Osteocyte (in vitro differentiated cells): ENCODE data around the gene PAX2. TPM values are rescaled to one million over a fixed set of nuclear protein-coding genes. Genes with fewer than 3 reads are reported as not detected.

Experiments used
- DNase-seq: peaks from one replicate; pipeline ENCODE4 v3.0.0; 2021; ENCODE audit warnings: mixed read lengths; ENCODE audit not compliant: unreplicated experiment; ENCODE audit errors: extremely low spot score
- H3K27ac Mint-ChIP-seq: one replicate; pipeline ENCODE4 v1.8.0; 2021; ENCODE audit warnings: mild to moderate bottlenecking, mixed read lengths; ENCODE audit not compliant: unreplicated experiment
- H3K27me3 Mint-ChIP-seq: one replicate; pipeline ENCODE4 v1.8.0; 2021; ENCODE audit warnings: mixed read lengths; ENCODE audit not compliant: unreplicated experiment
- H3K36me3 Mint-ChIP-seq: one replicate; pipeline ENCODE4 v1.8.0; 2021; ENCODE audit warnings: mixed read lengths; ENCODE audit not compliant: unreplicated experiment
- H3K4me1 Mint-ChIP-seq: one replicate; pipeline ENCODE4 v1.8.0; 2021; ENCODE audit warnings: mixed read lengths; ENCODE audit not compliant: unreplicated experiment
- H3K4me3 Mint-ChIP-seq: one replicate; pipeline ENCODE4 v1.8.0; 2021; ENCODE audit warnings: mild to moderate bottlenecking, moderate library complexity, mixed read lengths; ENCODE audit not compliant: unreplicated experiment
- H3K9me3 Mint-ChIP-seq: one replicate; pipeline ENCODE4 v1.8.0; 2021; ENCODE audit warnings: mixed read lengths; ENCODE audit not compliant: unreplicated experiment
- total RNA-seq: library from RNA; stranded (reverse); gene quantifications from 2 replicates; pipeline ENCODE4 v1.2.1, GENCODE V29; 2021
- TF ChIP-seq, protein P1 (sequence below): fragments of 200-600 bp; sonication (generic); IDR thresholded peaks from 2 replicates; pipeline ENCODE4 v1.5.0; 2021; ENCODE audit warnings: antibody characterized with exemption, mild to moderate bottlenecking, moderate library complexity

The PAX2 gene
- total RNA-seq, 1 donor from 2014 or later = 0.30 TPM

GRCh38 chr10:100825325-100825875 lies 80.0 kb downstream of the PAX2 start:
- Mint-ChIP-seq H3K4me3 (no peak overlapping the region), H3K36me3 (no peaks in the 10 kb centered on the region), H3K4me1 (peaks cover 20% of the 10 kb centered on the region), H3K27me3 (peaks cover 81% of the 10 kb centered on the region), H3K9me3 (no peaks in the 10 kb centered on the region), H3K27ac (no peak overlapping the region)
- no peak for DNase-seq
- TF ChIP-seq, protein P1, sequence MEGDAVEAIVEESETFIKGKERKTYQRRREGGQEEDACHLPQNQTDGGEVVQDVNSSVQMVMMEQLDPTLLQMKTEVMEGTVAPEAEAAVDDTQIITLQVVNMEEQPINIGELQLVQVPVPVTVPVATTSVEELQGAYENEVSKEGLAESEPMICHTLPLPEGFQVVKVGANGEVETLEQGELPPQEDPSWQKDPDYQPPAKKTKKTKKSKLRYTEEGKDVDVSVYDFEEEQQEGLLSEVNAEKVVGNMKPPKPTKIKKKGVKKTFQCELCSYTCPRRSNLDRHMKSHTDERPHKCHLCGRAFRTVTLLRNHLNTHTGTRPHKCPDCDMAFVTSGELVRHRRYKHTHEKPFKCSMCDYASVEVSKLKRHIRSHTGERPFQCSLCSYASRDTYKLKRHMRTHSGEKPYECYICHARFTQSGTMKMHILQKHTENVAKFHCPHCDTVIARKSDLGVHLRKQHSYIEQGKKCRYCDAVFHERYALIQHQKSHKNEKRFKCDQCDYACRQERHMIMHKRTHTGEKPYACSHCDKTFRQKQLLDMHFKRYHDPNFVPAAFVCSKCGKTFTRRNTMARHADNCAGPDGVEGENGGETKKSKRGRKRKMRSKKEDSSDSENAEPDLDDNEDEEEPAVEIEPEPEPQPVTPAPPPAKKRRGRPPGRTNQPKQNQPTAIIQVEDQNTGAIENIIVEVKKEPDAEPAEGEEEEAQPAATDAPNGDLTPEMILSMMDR = no peak

DNA sequence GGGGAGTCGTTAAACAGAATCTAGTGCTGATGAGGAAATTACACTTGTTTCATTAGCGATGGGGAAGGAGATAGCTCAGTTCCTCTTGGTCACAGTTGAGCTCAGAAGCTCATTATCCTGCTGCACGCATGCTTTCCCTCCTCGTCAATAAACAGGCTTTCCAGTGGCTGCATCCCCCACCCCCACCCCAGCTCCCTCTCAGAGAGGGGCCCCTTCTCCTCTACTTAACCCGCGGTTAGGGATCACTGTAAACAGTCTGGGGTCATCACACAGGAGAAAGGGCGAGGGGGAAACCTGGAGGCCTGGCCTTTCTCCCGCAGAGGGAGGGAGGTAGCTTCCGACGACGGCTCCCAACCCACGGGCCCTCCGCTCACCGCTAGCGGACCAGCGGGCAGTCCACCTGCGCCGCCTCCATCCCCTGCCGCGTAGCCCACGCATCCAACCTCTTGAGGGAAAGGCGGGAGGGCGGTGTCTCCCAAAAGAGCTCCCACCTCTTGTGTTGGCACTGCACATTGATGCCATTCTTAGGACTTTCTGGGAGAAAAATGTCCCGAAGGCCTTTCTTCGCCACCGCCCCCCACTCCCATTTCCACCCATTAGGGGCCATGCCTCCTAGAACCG lies 80.8 kb downstream of the PAX2 start:
- H3K9me3 Mint-ChIP-seq = no peaks in the 10 kb centered on the region
- H3K36me3 Mint-ChIP-seq = no peaks in the 10 kb centered on the region
- no peak overlapping the region for H3K4me3 Mint-ChIP-seq
- H3K4me1 Mint-ChIP-seq = peaks cover 20% of the 10 kb centered on the region
- no peak overlapping the region for H3K27ac Mint-ChIP-seq
- peaks cover 82% of the 10 kb centered on the region for H3K27me3 Mint-ChIP-seq
- TF ChIP-seq, protein P1 = no peak
- no peak for DNase-seq

DNA sequence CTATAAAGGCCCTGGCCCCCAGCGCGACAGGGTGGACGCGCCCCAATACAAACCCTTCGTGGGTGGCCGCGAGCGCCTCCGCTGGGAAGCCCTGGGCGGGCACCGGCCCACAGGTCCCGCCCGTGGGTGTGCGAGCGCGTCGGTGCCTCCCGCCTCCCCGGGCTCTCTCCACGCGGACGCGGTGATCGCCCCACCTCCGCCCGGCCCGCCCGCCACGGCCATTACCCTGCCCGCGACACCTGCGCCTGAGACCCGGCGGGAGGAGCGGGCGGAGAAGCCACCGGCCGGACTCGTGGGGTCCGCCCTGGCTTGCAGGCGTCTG lies 81.2 kb downstream of the PAX2 start:
- Mint-ChIP-seq H3K27me3 (peaks cover 82% of the 10 kb centered on the region), H3K4me1 (peaks cover 20% of the 10 kb centered on the region), H3K27ac (no peak overlapping the region), H3K36me3 (no peaks in the 10 kb centered on the region), H3K9me3 (no peaks in the 10 kb centered on the region), H3K4me3 (no peak overlapping the region)
- TF ChIP-seq, protein P1 = no peak
- no peak for DNase-seq

- Mint-ChIP-seq H3K27me3 (peaks cover 83% of the 10 kb centered on the region), H3K36me3 (no peaks in the 10 kb centered on the region), H3K27ac (no peak overlapping the region), H3K4me1 (peaks cover 20% of the 10 kb centered on the region), H3K4me3 (peak overlapping the region; percentile 59), H3K9me3 (no peaks in the 10 kb centered on the region)
- TF ChIP-seq, protein P1 = peak; percentile 37
- no peak for DNase-seq
Measured at GRCh38 chr10:100826983-100827818, 81.8 kb downstream of the PAX2 start.
